ENCODE data around the gene SPTB. TPM values are rescaled to one million over a fixed set of nuclear protein-coding genes. Genes with fewer than 3 reads are reported as not detected.

SPTB gene
- total RNA-seq, 1 experiment from 2014 or later: 2.3 TPM

DNA sequence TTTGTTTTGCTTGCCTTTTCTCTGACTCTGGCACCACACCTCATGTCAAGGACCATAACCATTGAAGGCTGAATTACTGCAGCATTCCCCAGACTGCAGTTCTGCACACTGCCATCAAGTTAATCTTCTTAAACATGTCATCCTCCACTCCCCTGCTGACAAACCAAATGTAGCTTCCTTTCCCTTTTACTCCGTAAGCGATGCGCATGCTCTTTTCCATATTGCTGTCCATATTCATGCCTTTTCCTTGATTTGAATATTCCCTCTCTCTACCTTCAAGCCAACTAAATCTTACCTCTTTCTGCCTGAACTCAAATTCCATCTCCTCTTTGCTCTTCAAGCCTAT lies 49.3 kb upstream of the SPTB start:
- no peaks in the 10 kb centered on the region for H3K27me3 ChIP-seq (ENCODE audit: insufficient read depth, low read length)
- no peak overlapping the region for H2BK12ac ChIP-seq (ENCODE audit: insufficient read length, low read depth, low read length)
- no CpG with 5 or more reads among the region's 3 CpGs for WGBS (ENCODE audit: extremely low coverage, insufficient read length, low lambda C conversion rate)
- TF ChIP-seq, protein P1, sequence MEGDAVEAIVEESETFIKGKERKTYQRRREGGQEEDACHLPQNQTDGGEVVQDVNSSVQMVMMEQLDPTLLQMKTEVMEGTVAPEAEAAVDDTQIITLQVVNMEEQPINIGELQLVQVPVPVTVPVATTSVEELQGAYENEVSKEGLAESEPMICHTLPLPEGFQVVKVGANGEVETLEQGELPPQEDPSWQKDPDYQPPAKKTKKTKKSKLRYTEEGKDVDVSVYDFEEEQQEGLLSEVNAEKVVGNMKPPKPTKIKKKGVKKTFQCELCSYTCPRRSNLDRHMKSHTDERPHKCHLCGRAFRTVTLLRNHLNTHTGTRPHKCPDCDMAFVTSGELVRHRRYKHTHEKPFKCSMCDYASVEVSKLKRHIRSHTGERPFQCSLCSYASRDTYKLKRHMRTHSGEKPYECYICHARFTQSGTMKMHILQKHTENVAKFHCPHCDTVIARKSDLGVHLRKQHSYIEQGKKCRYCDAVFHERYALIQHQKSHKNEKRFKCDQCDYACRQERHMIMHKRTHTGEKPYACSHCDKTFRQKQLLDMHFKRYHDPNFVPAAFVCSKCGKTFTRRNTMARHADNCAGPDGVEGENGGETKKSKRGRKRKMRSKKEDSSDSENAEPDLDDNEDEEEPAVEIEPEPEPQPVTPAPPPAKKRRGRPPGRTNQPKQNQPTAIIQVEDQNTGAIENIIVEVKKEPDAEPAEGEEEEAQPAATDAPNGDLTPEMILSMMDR (conservative IDR thresholded peaks at IDR 0.05): no peak
- Mint-ChIP-seq H3K27me3 (ENCODE audit: low read depth) (no peaks in the 10 kb centered on the region), H3K4me1 (no peaks in the 10 kb centered on the region), H3K4me3 (no peak overlapping the region), H3K36me3 (ENCODE audit: insufficient read depth in 1 of 3, low read depth in 3 of 3) (peaks cover 6 to 38% (median 33%) of the 10 kb centered on the region in 3 experiments; a peak in 5 of 7 replicates), H3K9me3 (no peaks in the 10 kb centered on the region), H3K27ac (no peak overlapping the region)
- no peak overlapping the region for H3K18ac ChIP-seq (ENCODE audit: insufficient read length, low read depth, low read length)
- H4K8ac ChIP-seq (replicated peaks; ENCODE audit: insufficient read length, low read depth, low read length): no peak overlapping the region
- no peak overlapping the region for H4K91ac ChIP-seq (ENCODE audit: insufficient read length, low read depth, low read length)
- no peak overlapping the region for H2AFZ ChIP-seq (ENCODE audit: low read length)
- no peak overlapping the region for H3K4me2 ChIP-seq (ENCODE audit: insufficient read depth, insufficient read length, low read length)
- H3K56ac ChIP-seq (ENCODE audit: insufficient read length, low read depth, low read length): no peak overlapping the region
- no peaks in the 10 kb centered on the region for H3K9me3 ChIP-seq (ENCODE audit: control insufficient read depth, low read depth, low read length)
- no peaks in the 10 kb centered on the region for H3K23me2 ChIP-seq (ENCODE audit: insufficient read length, low read depth, low read length, poor library complexity, severe bottlenecking)
- H3K4ac ChIP-seq (ENCODE audit: low read depth, low read length): no peak overlapping the region
- no peak overlapping the region for H2BK5ac ChIP-seq (ENCODE audit: insufficient read length, low read length)
- H2AK5ac ChIP-seq (ENCODE audit: insufficient read length, low read length): no peak overlapping the region
- H2BK120ac ChIP-seq (ENCODE audit: low read depth, low read length, poor library complexity, severe bottlenecking): no peak overlapping the region
- H3K23ac ChIP-seq (ENCODE audit: insufficient read length, low read depth, low read length): no peak overlapping the region
- H4K5ac ChIP-seq (ENCODE audit: insufficient read length, low read depth, low read length): no peak overlapping the region
- H3T11ph ChIP-seq (ENCODE audit: low read length): no peak overlapping the region
- H2BK15ac ChIP-seq (ENCODE audit: low read depth, low read length): no peak overlapping the region
- H3K79me1 ChIP-seq (ENCODE audit: insufficient read depth, low read depth, low read length, poor library complexity, severe bottlenecking): no peaks in the 10 kb centered on the region
- H3K27ac ChIP-seq (ENCODE audit: insufficient read length, low read depth, low read length): no peak overlapping the region
- no peaks in the 10 kb centered on the region for H3K4me1 ChIP-seq (ENCODE audit: insufficient read depth, low read length)
- H2BK20ac ChIP-seq (ENCODE audit: low read depth, low read length, poor library complexity, severe bottlenecking): no peak overlapping the region
- no peaks in the 10 kb centered on the region for H4K20me1 ChIP-seq (ENCODE audit: control insufficient read depth, insufficient read depth, insufficient read length)
- H3K14ac ChIP-seq (ENCODE audit: insufficient read depth, low read length): no peak overlapping the region
- H3K9ac ChIP-seq (ENCODE audit: extremely low read depth, insufficient read length, low read length): no peak overlapping the region
- H3K79me2 ChIP-seq (ENCODE audit: insufficient read depth, low read length): no peaks in the 10 kb centered on the region
- no peak for DNase-seq
